ENCODE results near the gene ADAM15.

Gene ADAM15

DNA sequence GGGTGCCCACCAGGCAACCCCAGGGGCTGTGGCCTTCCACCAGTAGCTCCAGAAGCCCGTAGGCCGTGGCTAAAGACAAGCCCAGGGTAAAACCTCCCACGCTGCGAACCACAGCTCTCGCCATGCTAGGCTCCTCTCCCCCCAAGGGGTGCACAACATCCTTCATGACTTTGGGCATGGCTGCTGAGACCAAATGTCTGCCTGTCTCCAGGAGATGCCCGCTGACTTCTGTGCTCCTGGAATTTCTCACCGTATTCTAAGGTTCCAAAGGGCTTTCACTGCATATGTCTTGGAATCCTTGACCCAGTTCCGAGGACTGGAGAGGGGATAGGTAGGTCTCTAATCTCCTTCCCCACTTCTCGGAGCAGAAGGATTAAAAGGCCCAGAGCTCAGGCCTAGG is 17.6 kb upstream of the ADAM15 start, which contains the start of the genes DCST1 and DCST2:
TSS of gene DCST1 (plus strand) at position 301 of the 400 bp plus-strand sequence. CDS start 213 bp downstream, outside the sequence.
TSS of gene DCST2 (minus strand) at position 258 of the 400 bp plus-strand sequence. CDS start at position 178, 80 bp downstream.
- no peak for DNase-seq

DNA sequence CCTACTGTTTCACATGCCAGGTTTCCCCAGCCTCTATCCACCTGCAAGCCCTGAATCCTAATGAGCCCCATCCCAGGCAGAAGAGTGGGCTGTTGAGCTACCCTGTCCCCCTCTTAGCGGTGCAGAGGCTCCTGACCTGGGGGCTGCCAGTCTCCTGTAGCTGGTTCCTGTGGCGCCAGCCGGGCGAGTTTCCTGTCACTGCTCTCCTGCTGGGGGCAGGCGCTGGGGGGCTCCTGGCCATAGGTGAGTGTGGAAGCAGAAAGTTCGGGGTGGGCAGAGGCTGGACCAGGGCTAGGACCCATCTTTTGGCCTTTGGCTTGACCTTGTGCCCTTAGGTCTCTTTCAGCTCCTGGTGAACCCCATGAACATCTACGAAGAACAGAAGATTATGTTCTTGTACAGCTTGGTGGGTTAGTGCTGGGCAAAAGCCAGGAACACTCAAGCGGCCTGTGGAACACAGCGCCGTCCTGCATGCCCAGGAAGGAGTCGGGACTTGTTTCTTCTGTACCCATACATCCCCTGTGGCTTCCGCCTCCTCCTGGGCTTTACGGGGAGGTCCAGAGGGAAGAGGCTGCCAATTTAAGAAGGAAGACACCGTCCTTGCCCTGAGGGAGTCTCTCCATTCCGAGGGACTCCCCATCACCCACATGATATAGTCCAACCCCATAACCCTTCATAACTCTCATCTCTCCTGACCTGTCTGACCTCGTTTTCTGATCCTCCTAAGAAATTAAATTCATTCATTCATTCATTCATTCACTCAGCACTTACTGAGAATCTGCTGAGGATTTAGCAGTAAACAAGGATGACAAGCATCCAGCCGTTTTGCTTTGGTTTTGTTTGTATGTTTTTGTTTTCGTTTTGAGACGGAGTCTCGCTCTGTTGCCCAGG is 16.6 kb upstream of the ADAM15 start:
- no peak for DNase-seq

DNA sequence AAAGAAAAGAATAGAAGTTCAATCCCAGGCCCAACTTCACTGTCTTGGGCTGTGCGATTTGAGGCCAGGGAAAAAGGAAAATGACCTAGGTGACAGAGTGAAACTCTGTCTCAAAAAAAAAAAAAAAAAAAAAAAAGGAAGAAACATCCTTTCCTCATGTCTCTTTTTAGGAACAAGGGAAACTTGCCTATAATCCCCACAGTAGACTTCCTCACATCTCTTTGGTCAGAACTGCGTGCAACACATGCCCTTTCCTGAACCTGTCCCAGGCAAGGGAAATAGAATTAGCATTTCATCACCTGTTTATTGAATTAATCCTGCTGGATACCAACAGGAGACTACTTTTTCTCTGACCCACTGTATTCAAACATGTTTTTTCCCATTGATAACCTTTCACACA is 15.2 kb upstream of the ADAM15 start:
- DNase-seq, result no peak

DNA sequence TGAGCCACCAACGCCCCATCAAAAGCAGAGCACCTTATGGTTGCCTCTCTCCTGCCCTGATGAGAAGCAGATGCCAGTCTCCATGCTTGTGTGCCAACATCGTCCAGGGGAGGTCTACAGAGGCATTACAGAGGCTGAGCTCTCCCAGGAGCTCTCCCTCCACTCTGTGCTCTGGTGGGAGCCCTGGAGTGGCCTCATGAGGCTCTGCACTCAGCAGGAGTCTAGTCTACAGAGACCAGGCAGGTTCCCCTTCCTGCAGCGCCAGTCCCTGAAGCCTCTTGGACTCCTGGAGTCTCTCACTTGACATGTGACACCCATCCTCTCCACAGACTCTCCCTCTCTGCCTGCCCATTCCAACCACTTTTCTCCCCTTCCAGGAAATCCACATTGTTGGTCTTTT is 14.1 kb upstream of the ADAM15 start:
- no peak for DNase-seq

DNA sequence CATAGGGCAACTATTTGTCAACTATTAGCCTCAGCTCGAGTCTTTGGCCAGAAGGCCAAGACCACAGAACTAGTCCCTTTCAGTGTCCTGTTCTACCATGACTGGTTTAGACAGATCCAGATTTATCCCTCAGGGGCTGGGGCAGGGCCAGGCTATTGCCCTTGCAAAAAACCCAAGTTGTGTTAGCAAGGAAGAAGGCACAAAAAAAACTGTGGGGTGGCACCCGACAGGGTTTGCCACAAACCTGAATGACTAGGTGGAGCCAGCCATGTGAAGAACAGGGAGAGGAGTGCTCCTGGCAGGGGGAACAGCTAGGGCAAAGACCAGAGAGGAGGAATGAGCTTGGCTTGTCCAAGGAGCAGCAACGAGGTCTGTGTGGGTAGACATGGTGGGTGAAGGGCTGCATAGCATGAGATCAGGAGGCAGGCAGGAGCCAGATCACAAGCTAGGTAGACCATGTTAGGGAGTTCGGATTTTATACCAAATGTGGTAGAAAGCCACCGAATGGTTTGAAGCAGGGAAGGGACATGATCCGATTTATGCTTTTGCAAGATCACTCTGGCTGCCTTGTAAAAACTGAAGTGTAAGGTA is 13.2 kb upstream of the ADAM15 start:
- no peak for DNase-seq

DNA sequence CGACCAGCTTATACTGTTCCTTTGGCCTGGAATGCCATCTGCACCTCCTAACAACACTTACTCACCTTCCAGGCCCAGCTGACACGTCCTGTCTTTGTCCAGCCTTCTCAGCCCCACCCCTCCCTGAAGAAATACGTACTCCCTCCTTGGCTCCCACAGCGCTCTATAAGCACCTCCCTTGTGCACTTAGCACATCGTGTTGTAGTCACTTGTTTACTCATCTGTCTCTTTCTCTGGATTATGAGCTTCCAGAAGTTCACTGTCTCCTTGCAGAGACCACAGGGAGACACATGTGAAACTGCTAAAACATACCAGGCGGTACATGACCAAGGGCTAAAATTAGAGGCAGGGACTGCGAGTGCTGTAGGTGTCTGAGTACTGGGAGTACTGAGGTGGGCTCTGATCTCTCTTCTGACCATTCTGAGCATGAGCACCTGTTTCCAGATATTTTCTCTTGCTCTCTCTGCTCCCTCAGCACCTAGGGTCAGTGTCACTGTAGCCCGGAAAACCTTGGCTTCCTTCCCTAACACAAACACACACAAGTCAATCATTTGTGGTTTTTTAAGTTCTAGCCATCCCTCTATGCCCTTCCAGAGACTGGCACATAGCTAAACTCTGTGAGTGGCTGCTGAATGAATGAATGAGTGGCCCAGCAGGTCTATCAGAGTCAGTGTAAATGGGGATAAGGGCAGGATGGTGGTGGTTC is 12.4 kb upstream of the ADAM15 start:
- no peak for DNase-seq

DNA sequence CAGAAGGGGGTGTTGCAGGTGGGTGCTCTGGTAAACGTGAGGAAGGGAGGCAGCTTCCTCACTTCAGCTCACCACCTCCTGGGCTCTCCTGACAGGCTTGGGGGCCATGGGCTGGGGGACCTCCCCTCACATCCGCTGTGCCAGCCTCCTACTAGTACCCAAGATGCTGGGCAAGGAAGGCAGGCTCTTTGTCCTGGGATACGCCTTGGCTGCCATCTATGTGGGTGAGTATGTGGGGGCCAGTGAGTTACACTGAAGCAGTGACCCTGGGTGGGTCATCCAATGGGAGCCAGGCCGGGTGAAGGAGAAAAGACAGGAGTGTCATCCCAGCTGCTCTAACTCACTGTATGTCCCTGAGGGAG is 11.8 kb upstream of the ADAM15 start:
- DNase-seq, result no peak

DNA sequence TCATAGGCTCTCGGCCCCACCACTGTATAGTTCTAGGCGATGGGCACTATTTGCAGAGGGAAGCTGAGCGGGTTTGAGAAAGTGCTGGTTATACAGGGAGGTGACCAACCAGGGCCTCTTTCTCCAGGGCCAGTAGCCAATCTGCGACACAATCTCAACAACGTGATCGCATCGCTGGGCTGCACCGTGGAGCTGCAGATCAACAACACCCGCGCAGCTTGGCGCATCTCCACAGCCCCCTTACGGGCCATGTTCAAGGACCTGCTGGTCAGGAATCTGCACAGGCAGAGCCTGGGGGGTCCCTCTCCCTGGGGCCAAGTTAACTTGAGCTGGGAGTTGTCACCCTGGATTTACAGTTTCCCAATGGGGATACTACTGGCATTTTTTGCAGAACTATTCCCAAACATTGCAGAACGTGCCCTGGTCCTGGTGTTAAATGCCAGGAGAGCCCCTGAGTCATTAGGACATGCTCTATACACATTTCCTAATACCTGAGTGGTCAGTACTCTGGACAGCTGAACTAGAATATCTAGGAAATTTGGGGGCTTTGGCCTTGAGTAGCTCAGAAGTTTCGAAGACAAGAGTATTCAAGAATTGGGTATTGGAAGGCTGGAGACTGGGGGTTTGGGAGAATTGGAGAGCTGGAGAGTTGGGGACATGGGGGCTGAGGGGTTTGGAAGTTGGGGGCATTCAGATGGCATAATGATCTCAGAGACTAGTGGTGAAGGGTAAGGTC is 10.6 kb upstream of the ADAM15 start:
- DNase-seq, result no peak

DNA sequence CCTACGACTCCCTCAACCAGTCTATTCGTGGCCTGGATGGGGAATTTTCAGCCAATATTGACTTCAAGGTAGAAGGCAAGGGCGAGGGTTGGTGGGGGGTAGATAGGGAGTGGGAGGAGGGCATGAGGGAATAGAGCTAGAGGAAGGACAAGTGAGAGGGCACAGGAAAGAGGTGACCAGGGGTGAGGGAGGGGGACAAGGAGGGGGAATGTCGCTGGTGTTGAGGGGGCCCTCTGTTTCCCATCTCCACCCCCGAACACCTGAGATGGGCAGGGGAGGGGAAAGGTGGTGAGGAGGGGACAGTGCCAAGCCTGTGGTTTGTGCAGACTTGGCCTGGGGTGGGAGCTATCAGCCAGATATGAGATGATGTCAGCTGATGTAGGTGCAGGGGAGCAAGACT is 8.3 kb upstream of the ADAM15 start:
- DNase-seq, result no peak

DNA sequence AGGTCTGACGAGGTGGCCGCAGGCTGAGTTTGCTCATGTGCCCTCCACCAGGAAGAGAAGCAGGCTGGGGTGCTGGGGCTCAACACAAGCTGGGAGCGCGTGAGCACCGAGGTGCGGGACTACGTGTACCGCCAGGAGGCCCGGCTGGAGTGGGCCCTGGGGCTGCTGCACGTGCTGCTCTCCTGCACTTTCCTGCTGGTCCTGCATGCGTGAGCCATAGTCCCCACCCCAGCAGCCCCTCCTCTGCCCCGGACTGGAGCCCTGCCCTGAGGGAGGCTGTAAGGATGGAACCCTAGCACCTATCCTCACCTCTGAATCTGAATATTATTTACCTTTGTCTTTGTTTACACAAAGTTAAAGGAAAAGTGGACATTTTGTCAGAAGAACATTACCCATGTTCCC is 7.8 kb upstream of the ADAM15 start:
- no peak for DNase-seq

DNA sequence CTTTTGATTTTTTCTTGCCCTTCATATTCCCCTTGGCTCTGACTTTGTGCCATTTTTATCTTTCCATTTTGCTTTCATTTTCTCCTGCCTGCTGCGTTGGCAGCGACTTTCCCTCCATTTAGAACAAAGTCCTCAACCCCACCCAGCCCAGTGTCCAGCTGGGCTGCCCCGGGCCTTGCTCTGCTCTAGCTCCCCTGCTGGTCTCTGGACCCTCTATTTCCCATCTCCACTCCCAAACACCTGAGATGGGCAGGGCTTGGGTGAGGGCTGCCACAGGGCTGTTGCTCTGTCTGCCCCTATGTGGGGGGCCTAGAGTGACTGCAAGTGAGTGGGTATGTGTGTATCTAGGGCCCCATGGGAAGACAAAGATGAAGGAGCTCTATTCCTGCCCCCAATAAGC is 7.3 kb upstream of the ADAM15 start:
- no peak for DNase-seq

DNA sequence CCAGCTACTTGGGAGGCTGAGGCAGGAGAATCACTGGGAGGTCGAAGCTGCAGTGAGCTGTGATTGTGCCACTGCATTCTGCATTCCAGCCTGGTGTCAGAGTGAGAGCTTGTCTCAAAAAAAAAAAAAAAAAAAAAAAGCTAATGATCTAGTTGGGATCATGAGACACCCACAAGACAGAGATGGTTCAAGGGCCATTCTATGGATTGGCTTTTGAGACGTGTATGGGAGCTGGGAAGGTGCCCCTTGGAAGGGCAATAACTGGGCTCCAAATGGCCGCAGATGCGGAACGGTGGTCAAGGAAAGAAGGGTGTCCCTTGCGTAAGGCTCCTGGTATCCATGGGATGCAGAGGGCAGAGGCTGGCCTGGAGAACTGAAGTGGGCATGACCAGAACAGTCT is 6.8 kb upstream of the ADAM15 start:
- no peak for DNase-seq

DNA sequence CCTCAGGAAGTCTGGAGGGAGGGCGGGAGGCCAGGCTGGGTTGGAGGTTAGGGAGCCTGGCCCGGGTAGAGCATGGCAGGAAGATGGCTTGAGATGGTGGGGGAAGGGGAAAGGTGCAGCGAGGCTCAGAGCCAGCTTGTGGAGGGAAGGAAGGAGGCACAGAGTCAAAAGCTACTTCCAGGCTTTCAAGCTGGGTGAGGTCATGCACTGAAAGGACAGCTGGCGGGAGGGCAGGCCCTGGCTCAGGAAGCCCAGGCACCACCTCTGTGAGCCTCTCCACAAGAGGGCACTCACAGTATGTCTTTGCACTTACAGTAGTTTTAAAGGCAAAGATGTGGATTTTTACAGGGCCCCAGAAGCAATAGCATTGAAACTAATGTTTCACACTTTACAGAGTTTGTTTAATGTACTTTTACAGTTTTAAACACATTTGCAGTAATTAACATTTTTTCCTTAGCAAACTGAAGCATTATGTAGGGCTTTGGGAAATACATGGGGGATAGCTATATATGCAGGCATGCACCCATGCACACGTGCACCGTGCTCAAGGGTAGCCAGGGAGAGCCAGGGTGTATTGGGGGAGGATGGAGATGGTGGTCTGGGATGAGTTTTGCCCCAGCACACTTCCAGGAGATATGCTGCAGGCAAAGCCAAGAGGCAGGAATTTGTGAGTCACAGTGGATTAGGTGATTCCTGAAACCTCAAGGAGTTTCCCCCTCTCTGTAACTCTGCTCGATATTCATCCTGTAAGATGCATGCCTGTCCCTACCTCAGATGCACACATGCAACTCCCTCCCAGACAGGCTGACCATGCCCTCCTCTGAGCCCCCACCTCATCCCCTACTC is 6.1 kb upstream of the ADAM15 start:
- DNase-seq, result peak; percentile 47

DNA sequence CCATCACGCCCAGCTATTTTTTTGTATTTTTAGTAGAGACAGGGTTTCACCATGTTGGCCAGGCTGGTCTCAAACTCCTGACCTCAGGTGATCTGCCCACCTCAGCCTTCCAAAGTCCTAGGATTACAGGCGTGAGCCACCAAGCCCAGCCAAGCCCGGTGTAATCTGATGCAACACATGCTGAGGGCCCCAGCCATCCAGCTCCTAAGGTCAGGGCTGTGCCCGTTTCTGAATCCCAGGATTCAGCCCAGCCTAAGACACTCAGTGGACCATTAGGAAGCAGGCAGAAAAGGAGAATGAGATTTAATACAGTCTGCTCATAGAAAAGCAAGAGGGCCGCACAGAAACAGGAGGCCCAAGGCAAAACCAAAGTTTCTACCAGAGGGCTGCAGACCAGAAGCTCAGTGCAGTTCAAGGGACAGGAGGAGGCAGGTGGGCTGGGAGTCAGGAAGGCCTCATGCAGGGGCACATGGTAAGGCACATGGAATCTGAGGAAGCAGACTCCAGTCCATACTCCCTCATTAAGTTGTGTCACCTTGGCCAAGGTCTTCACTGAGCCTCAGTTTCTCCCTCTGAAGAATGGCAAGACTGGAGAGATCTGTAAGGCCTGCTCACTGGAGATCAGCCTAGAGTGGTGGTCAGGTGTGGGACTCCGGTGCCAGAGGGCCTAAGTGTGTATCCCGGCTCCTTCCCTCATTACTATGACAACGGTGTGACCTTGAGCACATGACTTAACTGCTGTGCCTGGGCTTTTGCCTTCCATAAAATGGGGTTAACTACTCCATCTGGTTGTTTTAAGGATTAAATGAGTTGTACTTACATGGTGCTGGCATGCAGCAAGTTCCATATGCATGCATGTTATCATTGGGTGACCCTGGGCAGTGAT is 2.4 kb upstream of the ADAM15 start:
- DNase-seq, result no peak

DNA sequence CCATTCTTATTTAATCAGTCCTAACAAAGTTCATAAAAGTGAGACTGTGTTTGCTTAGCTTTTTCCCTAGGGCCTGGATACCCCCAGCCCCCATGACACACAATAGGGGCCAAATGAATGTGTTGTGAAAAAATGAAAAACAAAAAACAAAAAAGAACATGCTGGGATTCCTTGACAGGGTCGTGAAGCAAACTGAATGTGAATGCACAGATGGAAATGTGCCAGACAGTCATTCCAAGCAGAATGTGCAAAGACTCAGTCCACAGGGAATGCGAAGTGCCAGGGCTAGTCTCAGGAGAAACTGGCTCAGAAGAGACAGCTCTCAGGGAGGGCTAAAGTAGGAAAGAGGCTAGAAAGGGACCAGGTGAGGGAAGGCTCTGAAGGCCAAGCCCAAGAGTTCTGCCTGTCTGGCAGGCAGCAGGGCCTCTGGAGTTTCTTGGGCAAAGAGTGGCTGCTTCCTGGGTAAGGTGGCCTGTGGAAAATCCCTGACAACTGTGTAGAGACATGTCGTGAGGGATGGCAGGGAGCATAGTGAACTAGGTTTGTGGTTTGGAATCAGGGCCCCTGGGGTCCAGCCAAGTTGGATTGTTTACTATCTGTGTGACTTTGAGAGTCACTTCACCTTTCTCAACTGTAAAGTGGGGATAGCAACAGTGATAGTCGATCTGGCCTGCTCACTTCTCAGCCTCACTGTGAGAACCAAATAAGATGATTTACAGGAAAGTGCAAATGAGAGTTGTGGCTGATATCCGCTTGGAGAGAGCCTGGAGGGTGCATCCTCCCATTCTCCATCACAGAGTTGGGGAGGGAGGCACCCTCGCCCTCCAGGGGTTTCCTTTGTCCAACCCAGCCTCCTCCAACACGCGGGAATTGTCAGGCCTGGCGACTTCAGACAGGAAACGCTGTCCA is 1.2 kb upstream of the ADAM15 start:
- no peak for DNase-seq

DNA sequence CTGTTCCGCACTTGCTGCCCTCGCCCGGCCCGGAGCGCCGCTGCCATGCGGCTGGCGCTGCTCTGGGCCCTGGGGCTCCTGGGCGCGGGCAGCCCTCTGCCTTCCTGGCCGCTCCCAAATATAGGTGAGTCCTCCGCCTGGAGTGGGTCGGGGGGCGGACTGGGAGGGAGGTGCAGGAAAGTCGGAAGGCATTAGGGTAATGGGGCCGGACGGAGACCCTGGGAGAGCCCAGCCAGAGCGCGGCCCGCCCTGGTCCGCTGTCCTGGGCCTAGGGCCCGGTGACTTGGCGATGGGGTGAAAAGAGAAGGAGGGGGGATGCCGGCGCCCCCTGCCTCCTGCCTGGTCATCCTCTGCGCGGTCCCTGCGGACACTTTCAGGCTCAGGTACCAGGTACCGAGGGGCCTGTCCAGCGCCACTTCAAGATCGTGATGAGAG is 243 bp downstream of the ADAM15 start:
- DNase-seq, result peak; percentile 18

DNA sequence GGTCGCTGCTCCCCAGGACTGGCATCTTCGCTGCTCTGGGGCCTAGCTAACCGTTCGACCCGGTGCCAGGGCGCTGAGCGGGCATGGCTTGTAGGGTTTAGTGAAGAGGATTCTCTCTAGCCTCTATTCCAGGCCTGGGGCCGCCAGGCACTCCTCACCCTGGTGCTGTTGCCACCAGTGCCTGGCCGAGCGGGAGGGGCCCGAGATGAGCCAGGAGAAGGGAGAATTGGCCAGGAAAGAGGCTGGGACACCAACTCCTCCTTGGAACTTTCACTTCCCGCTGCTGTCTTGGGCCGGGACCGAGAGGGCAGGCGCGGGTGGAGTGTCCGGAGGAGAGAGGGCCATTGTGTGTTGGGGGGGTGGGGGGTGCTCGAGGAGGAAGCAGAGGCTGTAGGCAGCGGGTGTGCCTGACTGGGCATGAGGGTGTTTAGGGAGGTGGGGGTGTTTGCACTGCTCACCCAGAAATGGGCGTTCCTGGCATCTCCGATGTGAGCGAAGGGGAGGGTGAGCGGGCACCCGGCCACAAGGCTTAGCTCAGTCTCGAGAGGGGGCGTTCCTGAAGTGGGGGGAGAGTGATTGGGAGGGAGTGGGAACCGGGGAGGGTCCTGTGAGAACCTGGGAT is 772 bp downstream of the ADAM15 start:
- peak; percentile 46 for DNase-seq

DNA sequence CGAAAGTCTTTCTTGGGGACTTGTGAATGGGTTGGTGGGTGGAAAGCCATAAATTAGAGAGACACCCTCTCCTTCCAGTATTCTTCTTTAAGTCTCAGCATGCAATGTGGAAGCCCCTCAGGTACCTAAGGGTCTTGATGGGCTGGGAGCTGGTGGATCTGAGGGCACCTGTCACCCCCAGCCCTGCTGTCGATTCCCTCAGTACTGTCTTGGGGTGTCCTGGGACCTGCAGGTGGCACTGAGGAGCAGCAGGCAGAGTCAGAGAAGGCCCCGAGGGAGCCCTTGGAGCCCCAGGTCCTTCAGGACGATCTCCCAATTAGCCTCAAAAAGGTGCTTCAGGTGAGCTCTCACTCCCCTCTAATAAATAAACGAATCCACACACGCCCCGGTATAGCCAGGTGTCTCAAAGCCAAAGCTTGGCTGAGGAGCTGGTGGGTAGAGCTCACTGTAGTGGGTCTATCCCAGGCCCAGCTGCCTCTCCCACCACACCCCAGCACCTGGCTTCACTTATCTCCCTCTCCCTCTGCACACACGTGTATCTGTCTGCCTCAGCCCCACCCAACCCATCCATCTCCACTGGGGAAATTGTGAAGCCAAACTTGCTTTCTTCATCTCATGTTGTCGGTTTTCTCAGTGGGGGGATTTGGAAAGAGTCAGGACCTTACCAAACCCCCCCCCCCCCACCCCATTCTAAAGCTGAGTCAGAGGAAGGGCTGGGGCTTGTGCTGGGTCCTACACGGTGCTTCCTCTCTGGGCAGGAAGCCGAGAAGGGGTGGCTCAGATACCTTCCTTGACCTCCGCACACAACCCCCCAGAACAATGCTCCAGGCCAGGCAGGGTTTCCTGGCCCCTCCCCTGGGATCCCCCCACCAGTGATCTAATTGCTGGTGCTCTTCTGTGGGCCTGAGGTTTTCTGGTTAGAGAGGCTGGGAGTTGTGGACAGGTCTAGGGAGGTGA is 1.6 kb downstream of the ADAM15 start:
- DNase-seq, result peak; percentile 22

Measured in stimulated activated CD4-positive, alpha-beta T cell treated with anti-CD3 and anti-CD28 coated beads, Interleukin-4, amount 100 ng/mL, for 1 hour (primary cell).